Measurements from ENCODE around the gene ZNF780A.

DNA sequence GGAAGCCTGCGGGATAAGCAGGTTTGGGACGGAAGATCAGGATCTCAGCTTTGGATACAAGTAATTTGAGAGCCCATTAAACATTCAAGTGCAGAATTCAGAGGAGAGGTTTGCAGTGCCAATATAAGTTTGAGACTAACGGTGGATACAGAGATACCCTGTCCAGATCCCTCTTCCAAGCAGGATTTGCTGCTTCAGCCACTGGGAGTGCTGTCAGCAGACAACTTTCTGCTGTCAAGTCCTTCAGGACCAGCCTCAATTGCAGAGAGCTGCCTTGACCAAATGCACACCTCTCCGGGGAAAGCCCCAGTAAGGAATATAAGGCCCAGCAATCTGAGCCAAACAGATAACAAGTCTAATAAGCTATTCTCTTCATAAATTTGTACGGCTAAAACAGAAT is 46.1 kb upstream of the ZNF780A start:
- no peak for TF ChIP-seq POLR2A (IDR thresholded peaks at IDR 0.05)
- TF ChIP-seq, protein P1, sequence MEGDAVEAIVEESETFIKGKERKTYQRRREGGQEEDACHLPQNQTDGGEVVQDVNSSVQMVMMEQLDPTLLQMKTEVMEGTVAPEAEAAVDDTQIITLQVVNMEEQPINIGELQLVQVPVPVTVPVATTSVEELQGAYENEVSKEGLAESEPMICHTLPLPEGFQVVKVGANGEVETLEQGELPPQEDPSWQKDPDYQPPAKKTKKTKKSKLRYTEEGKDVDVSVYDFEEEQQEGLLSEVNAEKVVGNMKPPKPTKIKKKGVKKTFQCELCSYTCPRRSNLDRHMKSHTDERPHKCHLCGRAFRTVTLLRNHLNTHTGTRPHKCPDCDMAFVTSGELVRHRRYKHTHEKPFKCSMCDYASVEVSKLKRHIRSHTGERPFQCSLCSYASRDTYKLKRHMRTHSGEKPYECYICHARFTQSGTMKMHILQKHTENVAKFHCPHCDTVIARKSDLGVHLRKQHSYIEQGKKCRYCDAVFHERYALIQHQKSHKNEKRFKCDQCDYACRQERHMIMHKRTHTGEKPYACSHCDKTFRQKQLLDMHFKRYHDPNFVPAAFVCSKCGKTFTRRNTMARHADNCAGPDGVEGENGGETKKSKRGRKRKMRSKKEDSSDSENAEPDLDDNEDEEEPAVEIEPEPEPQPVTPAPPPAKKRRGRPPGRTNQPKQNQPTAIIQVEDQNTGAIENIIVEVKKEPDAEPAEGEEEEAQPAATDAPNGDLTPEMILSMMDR (IDR thresholded peaks at IDR 0.05), result no peak
